DND-41 (cell line): ENCODE measurements around the gene GNG12.

ENCODE experiments used
- CTCF ChIP-seq: IDR thresholded peaks from 2 replicates; pipeline ENCODE4 v1.5.1; 2012; ENCODE audit warnings: borderline replicate concordance, low read length, moderate library complexity, mild to moderate bottlenecking; ENCODE audit not compliant: poor library complexity, severe bottlenecking; ENCODE audit errors: extremely low read depth
- EZH2 ChIP-seq: IDR thresholded peaks from 3 replicates; pipeline ENCODE4 v1.6.1; 2012; ENCODE audit warnings: borderline replicate concordance, low read depth, mild to moderate bottlenecking, moderate library complexity, low read length, inconsistent platforms; ENCODE audit not compliant: severe bottlenecking

- no peak for TF ChIP-seq CTCF
- no peak for TF ChIP-seq EZH2
Observed at GRCh38 chr1:67761730-67762129, 71.5 kb downstream of the GNG12 start.
